ENCODE measurements around the gene PAGE2B. TPM values are rescaled to one million over a fixed set of nuclear protein-coding genes. Genes with fewer than 3 reads are reported as not detected.

Gene PAGE2B
- total and polyA plus RNA-seq, 9 of the 15 experiments (the other 6 are each of a cell fraction or from before 2014, with no cell fraction given): 1.8 to 36.0 (median 16.5) TPM

GRCh38 chrX:55074851-55075467 lies at the start of gene PAGE2B (continued):
- no peak for TF ChIP-seq DEAF1 (CRISPR knock-in tag; IDR thresholded peaks at IDR 0.05)
- TF ChIP-seq NELFE (IDR thresholded peaks at IDR 0.05; ENCODE audit: insufficient read depth, insufficient read length): no peak
- TF ChIP-seq EWSR1 (IDR thresholded peaks at IDR 0.05; ENCODE audit: borderline replicate concordance, low read depth, partially characterized antibody): no peak
- TF ChIP-seq RHOXF2B (CRISPR knock-in tag; conservative IDR thresholded peaks at IDR 0.05): no peak
- no peak for TF ChIP-seq ARNT (IDR thresholded peaks at IDR 0.05)
- peak; percentile 83 to 86 for TF ChIP-seq NRF1 (conservative IDR thresholded peaks at IDR 0.05 in 1 of 2, IDR thresholded peaks at IDR 0.05 in 1 of 2)
- TF ChIP-seq ZFP30 (CRISPR knock-in tag; IDR thresholded peaks at IDR 0.05; ENCODE audit: borderline replicate concordance): no peak
- TF ChIP-seq USF1 (CRISPR knock-in tag; IDR thresholded peaks at IDR 0.05): peak; percentile 31; the same call in 1 of the 2 replicates
- no peak for TF ChIP-seq HNRNPLL (IDR thresholded peaks at IDR 0.05; ENCODE audit: low read depth, low read length, poor library complexity, severe bottlenecking)
- no peak for TF ChIP-seq E4F1 (CRISPR knock-in tag; IDR thresholded peaks at IDR 0.05; ENCODE audit: borderline replicate concordance)
- TF ChIP-seq NFXL1 (CRISPR knock-in tag; IDR thresholded peaks at IDR 0.05): no peak
- TF ChIP-seq E2F6 (IDR thresholded peaks at IDR 0.05; ENCODE audit: borderline replicate concordance in 1 of 2, extremely low read depth in 1 of 2, insufficient read depth in 1 of 2, insufficient read length in 1 of 2, low read depth in 1 of 2, low read length in 1 of 2, poor library complexity in 1 of 2, severe bottlenecking in 1 of 2): peak in 1 of 2 experiments; percentile 57
- TF ChIP-seq ZNF140 (CRISPR knock-in tag; IDR thresholded peaks at IDR 0.05): no peak
- no peak for TF ChIP-seq ZNF124 (CRISPR knock-in tag; IDR thresholded peaks at IDR 0.05)
